GM21360 (cell line): ENCODE data around the gene KLK7.
"Not testable (repeated sequence)": the region's sequence is repeated elsewhere in the genome, so short reads cannot be mapped to it uniquely, and the experiment has no call there.

ENCODE experiments used
- ATAC-seq: cut with Tn5 transposase; IDR thresholded peaks from one replicate; pipeline ENCODE4 v1.9.1; 2021; ENCODE audit warnings: mild to moderate bottlenecking, moderate library complexity; ENCODE audit not compliant: unreplicated experiment

KLK7 gene

GRCh38 chr19:50978772-50979390 lies 4.8 kb downstream of the KLK7 start:
- ATAC-seq = no peak

- no peak for ATAC-seq
These were observed 6.1 kb downstream of the KLK7 start for GRCh38 chr19:50977626-50978025.

- ATAC-seq = no peak
These were observed 8.0 kb downstream of the KLK7 start for GRCh38 chr19:50975766-50976165.

GRCh38 chr19:50974702-50975556 lies 8.8 kb downstream of the KLK7 start:
- ATAC-seq = no peak

DNA sequence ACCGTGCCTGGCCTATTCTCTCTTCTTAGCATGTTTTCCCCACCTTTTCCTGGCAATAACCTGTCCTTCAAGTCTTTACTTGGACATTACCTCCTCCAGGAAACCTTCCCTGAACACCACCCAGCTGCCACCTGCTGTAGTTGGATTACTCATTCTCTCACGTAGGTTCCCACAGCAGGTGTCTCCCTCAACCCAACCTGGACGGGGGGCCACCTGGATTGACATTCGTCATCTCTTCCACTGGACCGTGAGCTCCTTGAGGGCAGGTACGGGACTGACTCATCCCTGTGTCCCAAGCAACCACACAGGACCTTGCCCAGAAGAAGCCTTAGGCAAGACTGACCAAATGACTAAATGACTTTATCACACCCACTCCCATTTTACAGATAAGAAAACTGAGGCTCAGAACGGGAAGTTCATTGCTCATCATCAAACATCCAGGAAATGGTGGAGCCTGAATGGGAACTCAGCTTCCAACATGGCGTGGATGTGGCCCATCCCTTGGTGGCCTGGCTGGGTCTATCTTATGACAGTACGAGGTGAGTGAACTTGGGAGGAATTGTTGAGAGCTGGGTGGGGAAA lies 10.8 kb downstream of the KLK7 start:
- ATAC-seq = no peak

DNA sequence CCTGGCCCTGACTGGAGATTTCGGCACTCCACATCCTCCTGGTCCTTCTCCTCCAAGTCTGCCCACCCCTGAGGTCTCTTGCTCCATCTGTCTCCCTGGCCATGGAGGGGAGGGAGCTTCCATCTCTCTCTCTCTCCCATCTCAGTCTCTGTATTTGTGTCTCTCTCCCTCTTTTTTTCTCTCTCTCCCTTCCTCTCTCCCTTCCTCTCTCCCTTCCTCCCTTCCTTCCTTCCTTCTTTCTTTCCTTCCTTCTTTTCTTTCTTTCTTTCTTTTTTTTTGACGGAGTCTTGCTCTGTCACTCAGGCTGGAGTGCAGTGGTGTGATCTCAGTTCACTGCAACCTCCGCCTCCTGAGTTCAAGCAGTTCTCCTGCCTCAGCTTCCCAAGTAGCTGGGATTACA lies 13.9 kb downstream of the KLK7 start:
- not testable (repeated sequence) for ATAC-seq

- no peak for ATAC-seq
These were observed 14.3 kb downstream of the KLK7 start, which contains the start of gene KLK6 for GRCh38 chr19:50969413-50969760. Gene KLK6 (minus strand): TSS chr19:50969591. CDS start chr19:50968104, 1,487 bp downstream.

- ATAC-seq = no peak
These were observed 14.9 kb downstream of the KLK7 start for GRCh38 chr19:50968716-50969412.

GRCh38 chr19:50967929-50968715 lies 15.6 kb downstream of the KLK7 start:
- ATAC-seq = no peak

DNA sequence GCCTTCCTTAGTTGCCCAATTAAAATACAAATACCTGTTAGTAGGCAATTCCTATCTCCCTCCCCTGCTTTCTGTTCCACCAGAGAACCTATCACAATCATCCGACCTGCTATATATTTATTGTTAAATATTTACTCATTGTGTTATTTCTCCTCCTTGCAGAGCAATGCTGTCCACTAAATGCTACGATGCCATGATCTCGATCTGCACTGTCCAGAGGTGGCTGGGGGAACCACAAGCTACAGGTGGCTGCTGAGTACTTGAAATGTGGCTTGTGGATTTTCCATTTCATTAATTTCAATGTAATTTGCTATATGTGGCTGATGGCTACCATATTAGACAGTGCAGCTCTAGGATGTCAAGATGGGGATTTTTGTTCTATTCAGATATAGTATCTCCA lies 19.5 kb downstream of the KLK7 start:
- ATAC-seq = no peak

- ATAC-seq = no peak
These were observed 20.3 kb downstream of the KLK7 start for GRCh38 chr19:50963381-50963780.

GRCh38 chr19:50962245-50962644 lies 21.5 kb downstream of the KLK7 start:
- ATAC-seq = no peak

DNA sequence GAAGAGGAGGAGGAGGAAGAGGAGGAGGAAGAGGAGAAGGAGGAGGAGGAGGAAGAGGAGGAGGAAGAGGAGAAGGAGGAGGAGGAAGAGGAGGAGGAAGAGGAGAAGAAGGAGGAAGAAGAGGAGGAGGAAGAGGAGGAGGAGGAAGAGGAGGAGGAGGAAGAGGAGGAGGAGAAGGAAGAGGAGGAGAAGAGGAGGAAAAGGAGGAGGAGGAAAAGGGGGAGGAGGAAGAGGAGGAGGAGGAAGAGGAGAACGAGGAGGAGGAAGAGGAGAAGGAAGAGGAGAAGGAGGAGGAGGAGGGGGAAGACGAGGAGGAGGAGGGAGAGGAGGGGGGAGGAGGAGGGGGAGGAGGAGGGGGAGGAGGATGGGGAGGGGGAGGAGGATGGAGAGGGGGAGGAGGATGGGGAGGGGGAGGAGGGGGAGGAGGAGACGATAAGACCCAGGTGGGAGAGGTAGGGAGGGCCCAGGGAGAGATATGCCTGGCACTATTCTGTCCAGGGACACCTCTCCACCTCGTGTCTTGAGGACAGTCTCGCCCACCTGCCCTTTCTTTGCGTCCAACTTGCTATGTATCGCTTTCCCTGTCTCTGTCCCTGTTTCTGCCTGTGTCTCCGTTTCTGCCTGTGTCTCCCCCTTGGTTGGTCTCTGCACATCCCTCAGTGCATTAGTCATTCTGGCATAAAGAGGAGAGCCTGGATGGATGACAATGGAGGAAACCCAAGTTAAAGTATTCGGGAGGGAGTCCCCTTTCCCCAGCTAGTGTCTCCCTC lies 23.8 kb downstream of the KLK7 start:
- ATAC-seq = no peak

GRCh38 chr19:50957587-50957986 lies 26.1 kb downstream of the KLK7 start:
- no peak for ATAC-seq

DNA sequence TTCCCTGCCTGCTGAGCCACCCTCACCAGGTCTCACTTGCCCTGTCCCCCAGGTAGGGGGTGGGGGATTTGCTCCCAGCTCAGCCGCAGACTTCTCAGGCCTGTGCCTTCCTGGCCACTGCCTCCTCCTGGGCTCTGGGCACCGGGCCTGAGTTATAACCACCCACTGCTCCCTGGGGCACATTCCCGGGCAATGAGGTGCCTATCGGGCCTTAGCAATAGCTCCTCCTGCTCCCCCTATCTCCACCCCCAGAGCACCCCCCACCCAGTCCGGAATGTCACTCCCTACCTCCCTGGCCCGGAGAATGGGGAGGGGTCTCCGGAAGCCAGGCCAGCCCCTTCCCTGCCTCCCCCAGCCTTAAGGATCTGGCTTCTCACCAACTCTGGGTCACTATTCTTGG lies 30.8 kb downstream of the KLK7 start, which contains the start of gene KLK5:
Gene KLK5, minus strand, starts transcription at position 129 of the 400 bp plus-strand sequence. CDS start 381 bp downstream, outside the sequence.
- no peak for ATAC-seq

DNA sequence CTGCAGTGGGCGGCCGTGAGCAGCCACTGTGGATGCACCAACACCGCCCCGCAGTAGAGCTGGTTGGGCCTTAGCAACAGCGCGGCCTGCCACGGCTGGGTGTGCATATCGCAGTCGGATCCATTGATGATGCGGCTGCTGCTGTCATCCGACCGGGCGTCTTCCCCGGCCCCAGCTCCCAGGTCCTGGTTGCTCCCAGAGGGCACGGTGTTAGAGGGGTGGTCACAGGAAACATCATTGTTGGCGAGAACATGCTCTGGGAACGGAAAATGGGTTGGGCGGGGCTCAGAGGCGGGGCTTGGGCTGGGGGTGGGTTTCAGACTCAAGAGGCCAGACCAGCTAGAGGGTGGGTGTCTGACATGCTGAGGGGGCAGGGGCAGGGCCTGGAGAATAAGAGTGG lies 33.9 kb downstream of the KLK7 start:
- no peak for ATAC-seq

GRCh38 chr19:50947123-50947522 lies 36.6 kb downstream of the KLK7 start:
- ATAC-seq = no peak

DNA sequence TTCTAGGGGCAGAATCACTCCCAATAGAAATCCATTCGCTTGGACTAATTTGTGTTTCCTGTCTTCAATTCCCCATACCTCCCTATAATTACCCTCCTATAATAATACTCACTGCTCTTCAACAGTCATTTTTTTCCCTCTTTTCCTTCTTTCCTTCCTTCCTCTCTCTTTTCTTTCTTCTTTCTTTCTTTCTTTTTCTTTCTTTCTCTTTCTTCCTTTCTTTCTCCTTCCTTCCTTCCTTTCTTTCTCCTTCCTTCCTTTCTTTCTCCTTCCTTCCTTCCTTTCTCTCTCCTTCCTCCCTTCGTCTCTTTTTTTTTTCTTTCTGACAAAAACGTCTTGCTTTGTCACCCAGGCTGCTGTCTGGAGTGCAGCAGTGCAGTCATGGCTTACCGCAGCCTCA lies 38.9 kb downstream of the KLK7 start:
- no peak for ATAC-seq

- no peak for ATAC-seq
These were observed 40.5 kb downstream of the KLK7 start for GRCh38 chr19:50943074-50943828.
